NCI-H1436 treated with DMSO at 0.1 percent for 48 hours (cell line): Measurements from ENCODE around the gene KIRREL3.

Experiments used
- DNase-seq: peaks from one replicate; lab custom pipeline; 2025; lab: John Stamatoyannopoulos, UW

KIRREL3 gene

DNA sequence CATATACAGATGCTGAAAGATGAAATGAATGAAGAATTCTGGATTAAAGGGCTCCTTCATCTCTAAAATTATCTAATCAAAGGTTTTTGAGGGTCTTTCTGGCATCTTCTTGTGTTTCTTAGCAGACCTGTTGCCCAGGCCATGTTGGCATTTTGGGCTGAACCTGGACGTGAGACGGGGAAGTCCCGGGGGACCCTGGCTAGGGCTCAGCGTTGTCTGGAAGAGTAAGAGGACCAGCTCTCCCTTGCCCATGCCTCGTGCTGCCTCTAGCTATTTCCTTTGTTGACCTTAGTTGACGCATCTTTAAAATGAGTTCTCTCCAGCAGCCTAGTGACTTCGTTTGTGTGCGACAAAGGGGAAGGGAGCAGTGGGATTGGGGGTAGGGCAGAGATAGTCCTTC is 492.9 kb downstream of the KIRREL3 start:
- DNase-seq = no peak

GRCh38 chr11:126506789-126507188 is 493.8 kb downstream of the KIRREL3 start:
- DNase-seq = no peak

GRCh38 chr11:126502982-126503381 is 497.6 kb downstream of the KIRREL3 start:
- no peak for DNase-seq

- DNase-seq = no peak
These were observed 498.4 kb downstream of the KIRREL3 start for GRCh38 chr11:126502159-126502558.

DNA sequence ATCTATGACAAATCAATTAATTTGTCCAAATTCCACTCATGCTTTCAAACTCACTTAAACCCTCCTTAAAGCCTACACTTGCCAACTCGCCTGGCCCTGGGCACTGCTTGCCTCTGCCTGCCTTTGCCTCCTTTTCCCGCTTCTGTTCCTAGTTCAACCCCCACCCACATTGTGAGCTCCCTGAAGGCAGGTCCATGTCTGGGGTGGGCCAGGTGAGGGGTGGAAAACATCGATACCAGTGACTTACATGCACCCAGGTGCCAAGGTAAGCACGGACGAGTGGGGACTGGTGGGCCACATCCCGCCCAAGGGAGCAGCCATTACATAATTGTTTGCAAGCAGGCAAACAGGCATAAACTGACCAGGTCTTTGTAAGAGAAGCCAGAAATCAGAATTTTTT is 498.9 kb downstream of the KIRREL3 start:
- no peak for DNase-seq

- no peak for DNase-seq
These were observed 499.6 kb downstream of the KIRREL3 start for GRCh38 chr11:126500981-126501380.

DNA sequence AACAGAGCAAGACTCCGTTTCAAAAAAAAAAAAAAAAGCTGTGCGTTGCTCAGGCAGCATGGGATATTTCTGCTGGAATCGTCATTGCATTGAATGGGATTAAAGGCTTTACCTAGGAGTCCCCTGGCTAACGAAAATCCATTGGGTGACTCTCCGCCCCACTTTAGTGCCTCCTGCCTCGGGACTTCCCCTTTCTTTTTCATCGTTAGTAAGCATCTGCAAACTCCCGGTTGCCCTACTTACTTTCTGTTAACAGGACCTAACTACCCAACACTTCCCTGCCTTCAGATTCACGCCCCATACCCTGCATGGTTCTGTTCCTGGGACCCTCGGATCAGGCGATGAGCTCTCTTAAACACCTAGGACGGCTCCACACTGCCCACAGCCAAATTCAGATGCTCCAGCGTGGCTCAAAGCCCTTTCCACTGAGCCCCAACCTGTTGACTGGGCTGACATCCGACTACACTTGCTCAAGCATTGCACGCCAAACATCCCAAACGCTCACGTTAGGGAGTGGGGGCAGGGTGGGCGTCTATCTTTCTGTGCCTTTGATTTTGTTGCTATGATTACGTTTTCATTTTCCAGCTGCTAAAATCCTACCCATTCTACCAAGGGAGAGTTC is 501.3 kb downstream of the KIRREL3 start:
- DNase-seq = no peak

DNA sequence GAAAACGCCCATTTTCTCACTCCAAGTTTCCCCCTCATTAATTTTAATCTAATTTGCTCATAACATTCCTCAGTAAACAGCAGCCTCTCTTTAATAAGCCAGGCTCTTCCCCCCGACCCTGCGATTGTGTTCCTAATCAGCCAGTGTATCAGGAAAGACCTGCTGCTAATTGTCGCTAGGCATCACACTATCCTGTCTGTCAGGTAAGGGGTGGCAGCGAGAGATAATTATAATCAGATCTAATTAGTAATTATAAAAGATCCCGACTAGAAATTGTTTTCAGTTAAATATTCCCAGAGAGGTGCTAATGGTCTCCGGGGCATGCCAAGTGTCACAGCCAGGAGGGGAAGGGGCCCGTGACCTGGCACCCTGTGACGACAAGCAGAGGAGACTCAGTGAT is 502.3 kb downstream of the KIRREL3 start:
- DNase-seq = no peak

DNA sequence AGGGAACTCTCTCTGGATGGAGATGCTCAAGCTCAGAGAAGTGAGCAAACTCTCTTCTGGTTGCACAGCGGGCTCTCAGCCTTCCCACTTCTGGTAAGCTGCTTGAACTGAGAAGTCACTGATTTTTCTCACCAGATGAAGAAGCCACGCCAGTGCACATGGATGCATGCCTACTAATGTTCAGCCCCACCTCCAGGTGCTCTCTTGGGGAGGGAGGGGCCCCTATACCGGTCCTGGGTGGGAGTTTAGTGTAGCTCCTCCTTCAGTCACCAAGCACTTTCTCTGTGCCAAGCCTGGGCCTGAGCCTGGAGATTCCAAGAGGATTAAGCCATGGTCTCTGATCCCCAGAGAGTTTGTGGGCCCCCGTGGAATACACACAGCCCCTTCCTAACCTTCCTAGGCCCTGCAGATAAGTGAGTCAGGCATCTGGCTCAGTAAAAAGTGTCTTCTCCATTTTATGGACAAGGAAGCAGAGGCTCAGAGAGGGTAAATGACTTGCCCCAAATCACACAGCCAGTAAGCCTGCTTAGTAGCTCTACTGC is 502.9 kb downstream of the KIRREL3 start:
- DNase-seq = no peak

DNA sequence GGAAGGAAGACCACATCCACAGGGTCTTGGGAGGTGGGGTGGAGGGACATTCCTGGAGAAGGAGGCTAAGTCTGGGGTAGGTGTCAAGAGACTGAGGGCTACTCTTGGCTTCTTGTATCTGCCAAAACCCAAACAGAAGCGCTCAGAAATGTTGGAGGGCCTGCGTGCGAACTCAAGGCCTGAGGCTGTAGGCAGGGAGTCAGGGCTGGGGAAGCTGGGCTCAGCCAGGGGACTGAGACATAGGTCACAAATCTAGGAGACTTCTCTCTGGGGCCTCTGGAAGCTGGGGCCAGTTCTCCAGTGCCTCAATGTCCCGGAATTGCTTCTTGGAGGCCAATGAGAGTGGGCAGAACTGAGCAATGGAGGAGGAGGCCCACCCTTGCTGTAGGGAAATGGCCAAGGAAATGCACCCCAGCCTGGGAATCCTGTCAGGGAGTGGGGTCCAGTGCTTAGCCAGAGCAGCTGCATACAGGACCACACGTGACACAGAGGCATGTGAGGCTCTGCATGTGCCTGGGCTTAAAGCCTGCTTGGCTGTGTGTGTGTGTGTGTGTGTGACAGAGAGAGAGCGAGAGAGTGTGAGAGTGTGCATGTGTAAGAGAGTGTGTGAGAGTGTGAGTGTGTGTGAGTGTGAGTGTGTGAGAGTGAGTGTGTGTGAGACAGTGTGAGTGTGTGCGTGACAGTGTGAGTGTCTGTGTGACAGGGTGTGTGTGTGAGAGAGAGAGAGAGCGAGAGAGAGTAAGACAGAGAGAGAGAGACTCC is 503.8 kb downstream of the KIRREL3 start:
- no peak for DNase-seq

- DNase-seq = no peak
These were observed 505.0 kb downstream of the KIRREL3 start for GRCh38 chr11:126495281-126496220.

- no peak for DNase-seq
These were observed 505.7 kb downstream of the KIRREL3 start for GRCh38 chr11:126494831-126495230.

- DNase-seq = no peak
These were observed 508.1 kb downstream of the KIRREL3 start for GRCh38 chr11:126492331-126493082.

DNA sequence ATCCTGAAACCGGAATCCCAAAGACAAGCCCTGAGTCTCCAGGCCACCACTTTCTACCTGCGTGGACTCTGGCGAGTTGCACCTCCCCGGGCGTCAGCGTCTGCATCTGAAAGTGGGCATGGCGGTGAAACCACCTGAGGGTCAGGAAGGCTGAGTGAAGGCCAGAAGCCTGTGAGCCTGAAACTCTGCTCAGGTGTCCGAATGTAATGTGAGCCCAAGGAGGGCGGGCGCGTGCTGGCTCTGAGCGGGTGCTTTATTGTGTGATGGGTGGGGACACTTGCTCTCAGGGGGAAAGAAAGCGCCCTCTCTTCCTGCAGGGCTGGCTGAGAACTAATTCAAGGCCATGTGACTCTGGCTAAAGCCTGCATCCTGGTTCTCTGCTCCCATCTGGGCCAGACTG is 509.5 kb downstream of the KIRREL3 start:
- peak; percentile 35 for DNase-seq

DNA sequence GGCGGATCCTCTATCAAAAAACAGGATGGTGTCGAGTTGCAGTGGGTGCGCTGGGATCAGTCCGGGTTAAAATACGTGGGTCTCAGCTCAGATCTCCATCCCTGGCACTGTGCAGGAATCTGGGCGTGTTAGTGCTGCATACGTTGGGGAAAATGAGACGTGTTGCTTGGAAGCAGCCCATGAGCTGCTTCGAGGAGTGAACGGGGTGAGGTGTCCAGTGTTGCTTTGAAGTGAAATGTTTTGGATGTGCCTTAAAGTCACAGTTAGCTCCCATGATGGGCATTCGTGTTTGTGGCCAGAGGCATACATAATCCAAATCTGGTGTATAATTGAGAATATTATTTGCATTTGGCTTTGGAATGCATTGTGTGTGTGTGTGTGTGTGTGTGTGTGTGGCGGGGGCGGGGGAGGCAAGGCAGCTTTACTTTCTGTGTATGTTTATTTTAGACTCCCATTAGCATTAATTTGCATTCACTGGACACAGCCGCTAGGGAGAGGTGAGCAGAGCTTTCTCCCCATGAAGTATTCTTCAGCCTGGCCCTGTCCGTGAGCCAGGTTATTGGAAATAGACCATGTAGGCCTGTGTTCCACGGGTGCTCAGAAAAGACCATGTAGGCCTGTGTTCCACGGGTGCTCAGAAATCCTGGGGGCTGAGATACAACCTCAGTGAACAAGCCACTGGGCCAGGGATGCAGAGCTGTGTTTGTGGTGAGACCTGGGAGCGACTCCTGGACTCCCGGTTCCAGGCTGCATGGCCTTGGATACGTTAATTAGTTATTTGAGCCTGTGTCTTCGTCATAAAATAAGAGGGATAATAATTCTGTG is 510.5 kb downstream of the KIRREL3 start:
- no peak for DNase-seq

- DNase-seq = no peak
These were observed 511.8 kb downstream of the KIRREL3 start for GRCh38 chr11:126488591-126489370.

DNA sequence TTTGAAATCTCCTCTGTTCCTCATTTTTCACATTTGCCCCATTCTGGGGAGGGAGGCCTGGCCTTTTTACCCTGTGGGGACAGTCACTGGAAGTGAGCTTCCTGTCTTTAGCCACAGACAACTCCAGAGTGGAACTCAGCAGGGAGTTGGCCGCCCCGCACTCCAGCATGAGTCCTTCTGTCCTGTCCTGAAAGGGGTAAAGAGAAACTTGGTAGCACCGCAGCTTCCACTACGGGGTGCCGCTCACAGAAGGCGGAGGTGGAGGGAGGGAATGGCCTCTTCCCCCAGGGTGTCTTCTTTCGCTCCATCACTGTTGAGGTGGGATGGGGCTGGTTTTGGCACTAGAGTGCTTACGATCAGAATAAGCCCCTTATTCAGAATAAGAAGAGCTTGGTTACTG is 512.9 kb downstream of the KIRREL3 start:
- DNase-seq = no peak

- DNase-seq = no peak
These were observed 514.5 kb downstream of the KIRREL3 start for GRCh38 chr11:126485986-126486635.

DNA sequence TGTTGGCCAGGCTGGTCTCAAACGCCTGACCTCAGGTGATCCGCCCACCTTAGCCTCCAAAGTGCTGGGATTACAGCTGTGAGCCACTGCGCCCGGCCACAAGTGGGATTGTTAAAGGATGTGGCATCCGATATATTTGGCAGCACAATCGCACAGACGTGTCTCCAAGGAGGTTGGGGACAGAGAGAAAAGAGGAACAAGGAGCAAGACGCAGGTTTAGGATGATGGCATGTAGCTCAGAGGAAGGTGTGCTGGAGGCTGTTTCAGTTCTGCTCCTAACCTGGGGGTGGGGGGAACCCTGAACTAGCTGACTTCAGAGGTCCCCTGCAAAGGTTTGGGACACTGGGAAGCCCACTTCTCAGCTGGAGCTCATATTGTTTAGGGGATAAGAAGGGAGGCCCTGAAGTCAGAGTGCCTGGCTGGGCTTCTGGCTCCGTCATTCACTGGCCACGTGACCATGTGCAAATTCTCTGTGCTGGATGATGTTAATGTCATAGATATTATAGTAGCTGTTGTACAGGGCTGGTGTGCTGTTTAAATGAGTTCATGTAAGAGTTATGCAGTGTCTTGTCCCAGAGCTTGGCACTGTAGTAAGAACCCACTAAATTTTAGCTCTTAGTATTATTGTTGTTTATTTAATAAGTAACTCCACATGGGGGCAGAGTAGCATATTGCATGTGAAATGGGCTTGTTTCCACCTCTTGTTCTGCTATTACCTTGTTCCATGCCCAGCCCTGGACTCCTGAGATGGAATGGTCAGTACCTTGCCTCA is 515.4 kb downstream of the KIRREL3 start:
- DNase-seq = no peak
